Neural progenitor cell (in vitro differentiated cells): ENCODE data around the gene TBX21. TPM values are rescaled to one million over a fixed set of nuclear protein-coding genes. Genes with fewer than 3 reads are reported as not detected.
A peak's percentile ranks its signal among the peaks of the same experiment; 100 is the strongest.

ENCODE experiments used
- DNase-seq: peaks from one replicate; pipeline ENCODE4 v3.0.0-alpha.2; 2016; ENCODE audit warnings: low spot score
- H2AFZ ChIP-seq: fragments of 200-600 bp; sonication (generic); replicated peaks from 2 replicates; pipeline ENCODE4 v1.6.1; 2016; ENCODE audit warnings: antibody characterized with exemption
- H3F3A ChIP-seq: fragments of 200-600 bp; sonication (generic); 2 replicates; pipeline ENCODE4 v1.6.1; 2016; ENCODE audit warnings: antibody characterized with exemption, low read depth
- H3K27ac ChIP-seq: fragments of 200-600 bp; sonication (generic); 2 replicates; pipeline ENCODE4 v1.5.1; 2016; ENCODE audit warnings: mild to moderate bottlenecking
- H3K27me3 ChIP-seq: fragments of 200-600 bp; sonication (generic); 2 replicates; pipeline ENCODE4 v1.6.1; 2016; ENCODE audit warnings: mild to moderate bottlenecking, moderate library complexity
- H3K36me3 ChIP-seq: fragments of 200-600 bp; sonication (generic); 2 replicates; pipeline ENCODE4 v1.5.1; 2016
- H3K4me1 ChIP-seq: fragments of 200-600 bp; sonication (generic); 2 replicates; pipeline ENCODE4 v1.6.1; 2016; ENCODE audit warnings: mixed run types
- H3K4me2 ChIP-seq: fragments of 200-600 bp; sonication (generic); 2 replicates; pipeline ENCODE4 v1.6.1; 2016
- H3K4me3 ChIP-seq: fragments of 200-600 bp; sonication (generic); 2 replicates; pipeline ENCODE4 v1.5.1; 2016
- H3K79me2 ChIP-seq: fragments of 200-600 bp; sonication (generic); 2 replicates; pipeline ENCODE4 v1.6.1; 2016; ENCODE audit warnings: low read depth
- H3K9ac ChIP-seq: fragments of 200-600 bp; sonication (generic); 2 replicates; pipeline ENCODE4 v1.6.1; 2016
- H3K9me3 ChIP-seq: fragments of 200-600 bp; sonication (generic); 2 replicates; pipeline ENCODE4 v1.5.1; 2016; ENCODE audit warnings: low read depth
- H4K20me1 ChIP-seq: fragments of 200-600 bp; sonication (generic); 2 replicates; pipeline ENCODE4 v1.6.1; 2016; ENCODE audit warnings: low read depth
- H3K27ac Mint-ChIP-seq: 3 replicates; pipeline ENCODE4 v1.8.0; 2021; ENCODE audit warnings: mixed read lengths
- H3K27me3 Mint-ChIP-seq: 2 replicates; pipeline ENCODE4 v1.8.0; 2022; ENCODE audit warnings: low read depth, mild to moderate bottlenecking, inconsistent platforms, moderate library complexity, mixed read lengths; ENCODE audit not compliant: insufficient read depth
- H3K36me3 Mint-ChIP-seq: 3 replicates; pipeline ENCODE4 v1.8.0; 2021; ENCODE audit warnings: mixed read lengths
- H3K4me1 Mint-ChIP-seq: 3 replicates; pipeline ENCODE4 v1.8.0; 2021; ENCODE audit warnings: mixed read lengths
- H3K4me3 Mint-ChIP-seq: 3 replicates; pipeline ENCODE4 v1.8.0; 2021; ENCODE audit warnings: mild to moderate bottlenecking, moderate library complexity, mixed read lengths
- H3K9me3 Mint-ChIP-seq: 3 replicates; pipeline ENCODE4 v1.8.0; 2020; ENCODE audit warnings: mixed read lengths
- EZH2 ChIP-seq: fragments of 200-600 bp; sonication (generic); IDR thresholded peaks from 2 replicates; pipeline ENCODE4 v1.6.1; 2017; ENCODE audit warnings: antibody characterized with exemption, mild to moderate bottlenecking, moderate library complexity
- EZH2phosphoT487 ChIP-seq: fragments of 200-600 bp; sonication (generic); IDR thresholded peaks from 2 replicates; pipeline ENCODE4 v1.6.1; 2017; ENCODE audit warnings: antibody characterized with exemption
- total RNA-seq: library from RNA; depleted of rRNA; stranded (reverse); fragments of >200 nt; gene quantifications from 2 replicates; pipeline ENCODE4 v1.2.3, GENCODE V29; 2015; ENCODE audit warnings: low replicate concordance
- TF ChIP-seq, protein P1 (sequence below): fragments of 200-600 bp; sonication (generic); IDR thresholded peaks from 2 replicates; pipeline ENCODE4 v1.5.1; 2017; ENCODE audit warnings: antibody characterized with exemption, mild to moderate bottlenecking

Gene TBX21
- total RNA-seq, 1 donor from 2014 or later: not detected

GRCh38 chr17:47703191-47703591 lies 29.8 kb upstream of the TBX21 start:
- no peak overlapping the region for H2AFZ ChIP-seq
- no peak overlapping the region for H3K4me2 ChIP-seq
- H3K4me1 ChIP-seq: peaks cover 25% of the 10 kb centered on the region
- DNase-seq: no peak
- TF ChIP-seq EZH2 (no peak), EZH2phosphoT487 (no peak)
- TF ChIP-seq, protein P1, sequence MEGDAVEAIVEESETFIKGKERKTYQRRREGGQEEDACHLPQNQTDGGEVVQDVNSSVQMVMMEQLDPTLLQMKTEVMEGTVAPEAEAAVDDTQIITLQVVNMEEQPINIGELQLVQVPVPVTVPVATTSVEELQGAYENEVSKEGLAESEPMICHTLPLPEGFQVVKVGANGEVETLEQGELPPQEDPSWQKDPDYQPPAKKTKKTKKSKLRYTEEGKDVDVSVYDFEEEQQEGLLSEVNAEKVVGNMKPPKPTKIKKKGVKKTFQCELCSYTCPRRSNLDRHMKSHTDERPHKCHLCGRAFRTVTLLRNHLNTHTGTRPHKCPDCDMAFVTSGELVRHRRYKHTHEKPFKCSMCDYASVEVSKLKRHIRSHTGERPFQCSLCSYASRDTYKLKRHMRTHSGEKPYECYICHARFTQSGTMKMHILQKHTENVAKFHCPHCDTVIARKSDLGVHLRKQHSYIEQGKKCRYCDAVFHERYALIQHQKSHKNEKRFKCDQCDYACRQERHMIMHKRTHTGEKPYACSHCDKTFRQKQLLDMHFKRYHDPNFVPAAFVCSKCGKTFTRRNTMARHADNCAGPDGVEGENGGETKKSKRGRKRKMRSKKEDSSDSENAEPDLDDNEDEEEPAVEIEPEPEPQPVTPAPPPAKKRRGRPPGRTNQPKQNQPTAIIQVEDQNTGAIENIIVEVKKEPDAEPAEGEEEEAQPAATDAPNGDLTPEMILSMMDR: no peak
- no peak overlapping the region for H3K27ac ChIP-seq
- H3K79me2 ChIP-seq: no peaks in the 10 kb centered on the region
- H3K9me3 ChIP-seq: no peaks in the 10 kb centered on the region
- peaks cover 19% of the 10 kb centered on the region for H4K20me1 ChIP-seq
- H3K4me3 Mint-ChIP-seq: no peak overlapping the region
- no peak overlapping the region for H3K9ac ChIP-seq
- H3K4me1 Mint-ChIP-seq: peaks cover 37% of the 10 kb centered on the region
- H3F3A ChIP-seq: peaks cover 3% of the 10 kb centered on the region
- peaks cover 7% of the 10 kb centered on the region for H3K27me3 Mint-ChIP-seq
- no peak overlapping the region for H3K27ac Mint-ChIP-seq
- no peaks in the 10 kb centered on the region for H3K36me3 ChIP-seq
- H3K27me3 ChIP-seq: peaks cover 2% of the 10 kb centered on the region
- H3K4me3 ChIP-seq: no peak overlapping the region
- no peaks in the 10 kb centered on the region for H3K36me3 Mint-ChIP-seq
- no peaks in the 10 kb centered on the region for H3K9me3 Mint-ChIP-seq

GRCh38 chr17:47703671-47704070 lies 29.4 kb upstream of the TBX21 start:
- Histone ChIP-seq H3K4me1 (peaks cover 25% of the 10 kb centered on the region), H3F3A (peaks cover 3% of the 10 kb centered on the region), H3K9me3 (no peaks in the 10 kb centered on the region), H2AFZ (no peak overlapping the region), H3K9ac (no peak overlapping the region), H3K79me2 (no peaks in the 10 kb centered on the region), H3K36me3 (no peaks in the 10 kb centered on the region), H3K4me2 (no peak overlapping the region), H3K27ac (no peak overlapping the region), H3K4me3 (no peak overlapping the region), H4K20me1 (peaks cover 16% of the 10 kb centered on the region), H3K27me3 (peaks cover 4% of the 10 kb centered on the region)
- TF ChIP-seq, protein P1: no peak
- no peak for TF ChIP-seq EZH2phosphoT487
- no peak for TF ChIP-seq EZH2
- H3K27me3 Mint-ChIP-seq: peaks cover 7% of the 10 kb centered on the region
- H3K36me3 Mint-ChIP-seq: no peaks in the 10 kb centered on the region
- no peaks in the 10 kb centered on the region for H3K9me3 Mint-ChIP-seq
- H3K4me1 Mint-ChIP-seq: peaks cover 37% of the 10 kb centered on the region
- H3K4me3 Mint-ChIP-seq: peak overlapping the region; percentile 14
- no peak overlapping the region for H3K27ac Mint-ChIP-seq
- DNase-seq: no peak

DNA sequence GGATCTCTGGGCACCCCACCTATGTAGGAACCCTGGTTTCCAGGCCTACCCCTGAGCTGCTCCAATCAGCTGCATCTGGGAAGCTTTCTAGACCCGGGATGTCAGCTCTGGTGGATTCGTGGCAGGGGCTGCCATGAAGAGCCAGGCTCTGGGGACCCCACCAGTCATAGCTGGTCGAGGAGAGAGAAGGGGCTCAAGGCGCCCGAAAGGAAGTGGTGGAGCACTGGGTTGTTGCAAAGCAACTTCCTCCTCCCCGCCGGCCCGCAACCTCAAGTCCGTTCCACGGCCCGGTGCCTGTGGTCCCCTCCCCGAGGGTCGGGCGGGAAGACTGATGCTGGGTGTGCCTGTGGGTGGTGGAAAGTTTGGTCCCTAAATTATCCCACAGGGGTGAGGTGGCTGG lies 28.9 kb upstream of the TBX21 start:
- no peak overlapping the region for H3K4me3 ChIP-seq
- no peak overlapping the region for H3K27ac Mint-ChIP-seq

More for the DNA sequence above, 28.9 kb upstream of the TBX21 start:
- Histone ChIP-seq H3K4me2 (no peak overlapping the region), H3K36me3 (no peaks in the 10 kb centered on the region), H3K27ac (no peak overlapping the region), H2AFZ (no peak overlapping the region), H3K9ac (no peak overlapping the region), H3K79me2 (no peaks in the 10 kb centered on the region), H3K4me1 (peaks cover 23% of the 10 kb centered on the region), H3K27me3 (peaks cover 7% of the 10 kb centered on the region), H3F3A (peaks cover 3% of the 10 kb centered on the region), H3K9me3 (no peaks in the 10 kb centered on the region), H4K20me1 (peaks cover 16% of the 10 kb centered on the region)
- Mint-ChIP-seq H3K27me3 (peaks cover 7% of the 10 kb centered on the region), H3K36me3 (no peaks in the 10 kb centered on the region), H3K4me3 (no peak overlapping the region), H3K9me3 (no peaks in the 10 kb centered on the region), H3K4me1 (peaks cover 37% of the 10 kb centered on the region)
- TF ChIP-seq, protein P1: no peak
- TF ChIP-seq EZH2 (no peak), EZH2phosphoT487 (no peak)
- no peak for DNase-seq
